Suprapubic skin (tissue), 3 donors: ENCODE results near the gene CDC5L.

Source experiments
- CTCF ChIP-seq, 2 donors: fragments of 200-600 bp in 1 of 2; fragments of 450-650 bp in 1 of 2; sonication (generic) in 1 of 2; IDR thresholded peaks; one replicate each; pipeline ENCODE4 v1.5.1; 2016 to 2019; ENCODE audit warnings: antibody characterized with exemption in 2 of 2, mild to moderate bottlenecking in 1 of 2, moderate library complexity in 1 of 2
- EP300 ChIP-seq: sonication (generic); formaldehyde crosslinking; IDR thresholded peaks from one replicate; pipeline ENCODE4 v1.6.1; 2017; ENCODE audit warnings: antibody characterized with exemption
- POLR2A ChIP-seq, 2 donors: fragments of 450-650 bp; IDR thresholded peaks; one replicate each; pipeline ENCODE4 v1.6.1; 2017; ENCODE audit warnings: antibody characterized with exemption in 2 of 2, mild to moderate bottlenecking in 2 of 2, moderate library complexity in 2 of 2

- TF ChIP-seq CTCF (IDR thresholded peaks at IDR 0.05), result no peak
- TF ChIP-seq POLR2A (IDR thresholded peaks at IDR 0.05), result no peak
- no peak for TF ChIP-seq EP300
These were observed 75.6 kb downstream of the CDC5L start for GRCh38 chr6:44462797-44463727.
